SK-N-SH treated with all-trans-retinoic acid at 6 μM for 48 hours (cell line): ENCODE data around the gene AOPEP.

Experiments
- BACH2 ChIP-seq: fragments of 250-450 bp; sonication (Bioruptor Pico); IDR thresholded peaks from 2 replicates; pipeline ENCODE4 v1.9.0; 2021; ENCODE audit warnings: mild to moderate bottlenecking, borderline replicate concordance
- CREB5 ChIP-seq: fragments of 250-450 bp; sonication (Bioruptor Pico); IDR thresholded peaks from 2 replicates; pipeline ENCODE4 v1.5.1; 2020; ENCODE audit warnings: low read depth, mild to moderate bottlenecking, moderate library complexity
- CSRNP3 ChIP-seq: fragments of 250-450 bp; sonication (Bioruptor Pico); IDR thresholded peaks from 2 replicates; pipeline ENCODE4 v1.5.1; 2021; ENCODE audit warnings: mild to moderate bottlenecking, moderate library complexity
- ESRRG ChIP-seq: fragments of 250-450 bp; sonication (Bioruptor Pico); IDR thresholded peaks from 2 replicates; pipeline ENCODE4 v1.6.1; 2021; ENCODE audit warnings: mild to moderate bottlenecking
- ISL1 ChIP-seq: fragments of 250-450 bp; sonication (Bioruptor Pico); IDR thresholded peaks from 2 replicates; pipeline ENCODE4 v2.1.2; 2022; ENCODE audit warnings: mild to moderate bottlenecking, moderate library complexity
- OSR1 ChIP-seq: fragments of 250-450 bp; sonication (Bioruptor Pico); IDR thresholded peaks from 2 replicates; pipeline ENCODE4 v1.8.0; 2022; ENCODE audit warnings: moderate library complexity, mild to moderate bottlenecking, inconsistent platforms
- PATZ1 ChIP-seq: fragments of 250-450 bp; sonication (Bioruptor Pico); IDR thresholded peaks from 2 replicates; pipeline ENCODE4 v1.8.0; 2020; ENCODE audit warnings: mild to moderate bottlenecking, moderate library complexity, borderline replicate concordance
- RARB ChIP-seq: fragments of 250-450 bp; sonication (Bioruptor Pico); IDR thresholded peaks from 2 replicates; pipeline ENCODE4 v1.8.0; 2021; ENCODE audit warnings: mild to moderate bottlenecking, moderate library complexity
- ZC3H10 ChIP-seq: fragments of 250-450 bp; sonication (Bioruptor Pico); IDR thresholded peaks from 2 replicates; pipeline ENCODE4 v1.5.1; 2021; ENCODE audit warnings: mild to moderate bottlenecking, moderate library complexity
- ZFP3 ChIP-seq: fragments of 250-450 bp; sonication (Bioruptor Pico); IDR thresholded peaks from 2 replicates; pipeline ENCODE4 v1.5.0; 2020; ENCODE audit warnings: mild to moderate bottlenecking, moderate library complexity
- ZNF565 ChIP-seq: fragments of 450-650 bp; formaldehyde crosslinking; conservative IDR thresholded peaks from 2 replicates; pipeline ENCODE4 v1.5.0; 2020; ENCODE audit warnings: low read depth, mild to moderate bottlenecking, moderate library complexity
- ZNF8 ChIP-seq: fragments of 450-650 bp; formaldehyde crosslinking; IDR thresholded peaks from 2 replicates; pipeline ENCODE4 v1.5.0; 2020; ENCODE audit warnings: mild to moderate bottlenecking, moderate library complexity

- no peak for TF ChIP-seq ISL1 (CRISPR knock-in tag)
- no peak for TF ChIP-seq ZNF565
- TF ChIP-seq OSR1 (CRISPR knock-in tag): no peak
- no peak for TF ChIP-seq CREB5 (CRISPR knock-in tag)
- no peak for TF ChIP-seq ESRRG (CRISPR knock-in tag)
- no peak for TF ChIP-seq RARB (CRISPR knock-in tag)
- no peak for TF ChIP-seq CSRNP3 (CRISPR knock-in tag)
- TF ChIP-seq ZFP3 (CRISPR knock-in tag): no peak
- no peak for TF ChIP-seq ZC3H10
- TF ChIP-seq ZNF8 (CRISPR knock-in tag): no peak
- no peak for TF ChIP-seq BACH2 (CRISPR knock-in tag)
- TF ChIP-seq PATZ1 (CRISPR knock-in tag): no peak
These were observed 370.8 kb downstream of the AOPEP start for GRCh38 chr9:95097279-95097678.
